Activated CD8-positive, alpha-beta T cell treated with anti-CD3 and anti-CD28 coated beads for 36 hours (primary cell): ENCODE data around the gene OR5A2. TPM values are rescaled to one million over a fixed set of nuclear protein-coding genes. Genes with fewer than 3 reads are reported as not detected.

Experiments used
- ATAC-seq: fragments of 200-7000 bp; cut with Tn5 transposase; one replicate; pipeline ENCODE4 v1.10.0; 2021; ENCODE audit warnings: mild to moderate bottlenecking, moderate library complexity
- CTCF ChIA-PET: fragments of 350-600 bp; sonication (Branson Sonifier 250); formaldehyde crosslinking; loops from one replicate; lab custom pipeline; 2021; ENCODE audit warnings: antibody characterized with exemption; lab: Charles Lee
- POLR2A ChIA-PET: fragments of 350-600 bp; sonication (Branson Sonifier 250); formaldehyde crosslinking; loops from one replicate; lab custom pipeline; 2021; ENCODE audit warnings: antibody characterized with exemption; lab: Charles Lee
- DNase-seq: peaks from one replicate; pipeline ENCODE4 v3.0.0-alpha.2; 2020
- H3K27ac Mint-ChIP-seq: one replicate; pipeline ENCODE4 v1.8.0; 2021; ENCODE audit warnings: mild to moderate bottlenecking, mixed read lengths
- H3K27me3 Mint-ChIP-seq: one replicate; pipeline ENCODE4 v1.8.0; 2021; ENCODE audit warnings: mixed read lengths
- H3K36me3 Mint-ChIP-seq: one replicate; pipeline ENCODE4 v1.8.0; 2021; ENCODE audit warnings: low read depth, mixed read lengths
- H3K4me1 Mint-ChIP-seq: one replicate; pipeline ENCODE4 v1.8.0; 2021; ENCODE audit warnings: low read depth, mixed read lengths
- H3K4me3 Mint-ChIP-seq: one replicate; pipeline ENCODE4 v1.8.0; 2021; ENCODE audit warnings: mild to moderate bottlenecking, moderate library complexity, mixed read lengths
- H3K9me3 Mint-ChIP-seq: one replicate; pipeline ENCODE4 v1.8.0; 2021; ENCODE audit warnings: mixed read lengths
- intact Hi-C: fragments of 100-400 bp; cut with micrococcal nuclease; formaldehyde crosslinking; loops from one replicate; pipeline ENCODE4 v1.10.0; 2022
- total RNA-seq, 2 experiments: library from RNA; stranded (reverse); gene quantifications; one replicate each; pipeline ENCODE4 v1.2.3, GENCODE V29; 2021
- TF ChIP-seq, protein P1 (sequence below): fragments of 200-600 bp; IDR thresholded peaks from one replicate; pipeline ENCODE4 v1.8.0; 2022; ENCODE audit warnings: antibody characterized with exemption, mild to moderate bottlenecking

OR5A2 gene
- total RNA-seq, 2 experiments from 2014 or later, result not detected

DNA sequence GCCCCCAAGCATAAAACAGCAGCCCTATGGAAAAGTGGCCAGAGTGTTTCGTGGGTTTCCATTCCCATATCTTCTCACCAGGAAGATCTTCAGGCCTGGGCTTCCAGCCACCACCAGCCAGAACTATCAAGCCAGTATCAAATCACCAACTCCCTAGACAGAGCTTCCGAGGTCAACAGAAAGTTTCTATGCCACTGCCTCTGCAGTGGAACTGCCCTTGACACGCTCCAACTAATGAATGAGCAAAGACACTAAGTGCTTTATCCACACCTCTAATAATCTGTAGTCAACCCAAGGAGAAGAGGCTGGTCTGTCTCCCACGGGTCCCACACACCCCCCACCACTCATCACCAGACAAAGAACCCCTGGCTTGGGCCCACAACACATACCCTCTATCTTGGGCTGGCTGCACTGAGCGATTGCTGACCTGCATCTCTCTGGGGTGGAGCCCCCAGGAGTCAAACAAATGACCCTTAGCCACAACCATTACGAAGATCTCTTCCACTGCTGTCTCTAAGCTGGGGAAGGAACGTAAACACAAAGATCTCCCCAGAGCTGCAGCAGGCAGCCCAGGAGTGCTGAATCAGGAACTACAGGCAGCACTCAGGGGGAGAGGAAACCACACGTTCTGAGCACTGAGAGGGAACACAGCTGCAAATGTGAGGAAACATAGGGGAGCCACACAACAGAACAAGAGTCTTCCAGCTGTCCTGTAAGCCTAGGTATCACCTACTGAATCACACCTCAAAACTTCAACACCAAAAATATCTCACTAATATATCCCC lies 57.8 kb downstream of the OR5A2 start:
- intact Hi-C loops, result no loop called here

More for the DNA sequence above, 57.8 kb downstream of the OR5A2 start:
- no peak for DNase-seq
- CTCF ChIA-PET, result no interaction called here
- Mint-ChIP-seq H3K9me3 (peaks cover 9% of the 10 kb centered on the region), H3K27me3 (peaks cover 2% of the 10 kb centered on the region), H3K36me3 (no peaks in the 10 kb centered on the region), H3K27ac (no peak overlapping the region), H3K4me1 (no peaks in the 10 kb centered on the region), H3K4me3 (no peak overlapping the region)
- POLR2A ChIA-PET, result no interaction called here
- TF ChIP-seq, protein P1, sequence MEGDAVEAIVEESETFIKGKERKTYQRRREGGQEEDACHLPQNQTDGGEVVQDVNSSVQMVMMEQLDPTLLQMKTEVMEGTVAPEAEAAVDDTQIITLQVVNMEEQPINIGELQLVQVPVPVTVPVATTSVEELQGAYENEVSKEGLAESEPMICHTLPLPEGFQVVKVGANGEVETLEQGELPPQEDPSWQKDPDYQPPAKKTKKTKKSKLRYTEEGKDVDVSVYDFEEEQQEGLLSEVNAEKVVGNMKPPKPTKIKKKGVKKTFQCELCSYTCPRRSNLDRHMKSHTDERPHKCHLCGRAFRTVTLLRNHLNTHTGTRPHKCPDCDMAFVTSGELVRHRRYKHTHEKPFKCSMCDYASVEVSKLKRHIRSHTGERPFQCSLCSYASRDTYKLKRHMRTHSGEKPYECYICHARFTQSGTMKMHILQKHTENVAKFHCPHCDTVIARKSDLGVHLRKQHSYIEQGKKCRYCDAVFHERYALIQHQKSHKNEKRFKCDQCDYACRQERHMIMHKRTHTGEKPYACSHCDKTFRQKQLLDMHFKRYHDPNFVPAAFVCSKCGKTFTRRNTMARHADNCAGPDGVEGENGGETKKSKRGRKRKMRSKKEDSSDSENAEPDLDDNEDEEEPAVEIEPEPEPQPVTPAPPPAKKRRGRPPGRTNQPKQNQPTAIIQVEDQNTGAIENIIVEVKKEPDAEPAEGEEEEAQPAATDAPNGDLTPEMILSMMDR, result no peak
- ATAC-seq, result no peak

Other genes starting within 250 kb of the OR5A2 start
- gene MPEG1, start 213.5 kb downstream of the OR5A2 start, total RNA-seq, result not detected
- not detected for gene OR5AN1, start 67.5 kb downstream of the OR5A2 start, total RNA-seq
- not detected for gene OR5A1, start 10.1 kb upstream of the OR5A2 start, total RNA-seq
- not detected for gene OR4D6, start 30.5 kb upstream of the OR5A2 start, total RNA-seq
- not detected for gene OR4D10, start 46.9 kb upstream of the OR5A2 start, total RNA-seq
- gene OR4D11, start 77.2 kb upstream of the OR5A2 start, total RNA-seq, result not detected
- not detected for gene OR4D9, start 85.1 kb upstream of the OR5A2 start, total RNA-seq
- gene OSBP, start 189.4 kb upstream of the OR5A2 start, total RNA-seq, result 10 to 100 TPM; 38.1 to 41.0 TPM
- 10 to 100 TPM; 59.5 to 60.6 TPM for gene PATL1, start 242.6 kb upstream of the OR5A2 start, total RNA-seq